GM21825 (cell line): Measurements from ENCODE around the gene LRRC71.
"Not testable (repeated sequence)": the region's sequence is repeated elsewhere in the genome, so short reads cannot be mapped to it uniquely, and the experiment has no call there.

Experiments used
- ATAC-seq: cut with Tn5 transposase; IDR thresholded peaks from one replicate; pipeline ENCODE4 v1.9.1; 2021; ENCODE audit warnings: mild to moderate bottlenecking, moderate library complexity; ENCODE audit not compliant: unreplicated experiment

Gene LRRC71

GRCh38 chr1:156926695-156927094, 6.3 kb downstream of the LRRC71 start:
- ATAC-seq = not testable (repeated sequence)

DNA sequence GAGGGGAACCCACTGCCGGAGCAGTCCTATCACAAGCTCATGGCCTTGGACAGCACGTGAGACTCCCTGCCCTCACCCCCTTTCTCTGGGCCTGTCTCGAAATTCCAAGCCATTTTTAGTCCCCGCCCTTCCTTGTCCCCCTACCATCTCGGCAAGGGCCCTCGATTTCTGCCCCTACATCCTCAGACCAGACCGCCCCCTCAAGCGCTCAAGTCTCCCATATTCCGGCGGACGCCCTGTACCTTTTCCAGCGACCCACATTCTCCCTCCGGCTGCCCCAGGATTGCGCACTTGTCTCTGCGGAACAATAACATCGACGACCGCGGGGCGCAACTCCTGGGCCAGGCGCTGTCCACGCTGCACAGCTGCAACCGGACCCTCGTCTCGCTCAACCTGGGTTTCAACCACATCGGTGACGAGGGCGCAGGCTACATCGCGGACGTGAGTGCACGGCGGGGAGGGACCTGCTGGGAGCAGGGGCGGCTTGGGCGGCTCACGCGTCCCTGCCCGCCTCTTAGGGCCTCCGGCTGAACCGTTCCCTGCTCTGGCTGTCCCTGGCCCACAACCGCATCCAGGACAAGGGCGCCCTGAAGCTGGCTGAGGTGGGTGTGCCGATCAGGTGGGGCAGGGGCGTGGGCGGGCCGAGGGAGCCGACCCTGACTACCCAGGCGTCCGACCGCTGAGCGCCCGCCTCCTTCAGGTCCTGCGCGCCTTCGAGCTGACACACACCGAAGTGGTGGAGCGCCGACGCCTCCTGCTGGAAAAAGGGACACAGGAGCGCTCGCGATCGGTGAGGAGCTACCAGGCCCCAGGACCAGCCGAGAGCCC, 7.0 kb downstream of the LRRC71 start:
- ATAC-seq = no peak

DNA sequence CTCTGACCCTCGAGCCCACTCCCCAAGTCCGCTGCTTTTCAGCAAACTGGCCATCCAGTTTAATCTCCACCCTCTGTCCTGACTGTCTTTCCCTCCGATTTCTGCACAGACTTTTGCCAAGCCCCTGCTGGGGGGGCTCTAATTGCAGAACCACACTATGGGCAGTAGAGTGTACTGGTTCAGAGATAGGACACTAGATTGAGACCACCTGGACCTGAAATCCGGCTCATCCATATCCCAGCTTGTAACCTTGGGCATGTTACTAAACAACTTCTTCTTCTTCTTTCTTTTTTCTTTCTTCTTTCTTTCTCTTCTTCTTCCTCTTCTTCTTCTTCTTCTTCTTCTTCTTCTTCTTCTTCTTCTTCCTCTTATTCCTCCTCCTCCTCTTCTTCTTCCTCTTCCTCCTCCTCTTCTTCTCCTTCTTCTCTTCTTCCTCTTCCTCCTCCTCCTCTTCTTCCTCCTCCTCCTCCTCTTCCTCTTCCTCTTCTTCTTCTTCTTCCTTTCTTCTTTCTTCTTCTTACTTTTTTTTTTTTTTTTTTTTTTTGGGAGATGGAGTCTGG, 7.7 kb downstream of the LRRC71 start:
- no peak for ATAC-seq

DNA sequence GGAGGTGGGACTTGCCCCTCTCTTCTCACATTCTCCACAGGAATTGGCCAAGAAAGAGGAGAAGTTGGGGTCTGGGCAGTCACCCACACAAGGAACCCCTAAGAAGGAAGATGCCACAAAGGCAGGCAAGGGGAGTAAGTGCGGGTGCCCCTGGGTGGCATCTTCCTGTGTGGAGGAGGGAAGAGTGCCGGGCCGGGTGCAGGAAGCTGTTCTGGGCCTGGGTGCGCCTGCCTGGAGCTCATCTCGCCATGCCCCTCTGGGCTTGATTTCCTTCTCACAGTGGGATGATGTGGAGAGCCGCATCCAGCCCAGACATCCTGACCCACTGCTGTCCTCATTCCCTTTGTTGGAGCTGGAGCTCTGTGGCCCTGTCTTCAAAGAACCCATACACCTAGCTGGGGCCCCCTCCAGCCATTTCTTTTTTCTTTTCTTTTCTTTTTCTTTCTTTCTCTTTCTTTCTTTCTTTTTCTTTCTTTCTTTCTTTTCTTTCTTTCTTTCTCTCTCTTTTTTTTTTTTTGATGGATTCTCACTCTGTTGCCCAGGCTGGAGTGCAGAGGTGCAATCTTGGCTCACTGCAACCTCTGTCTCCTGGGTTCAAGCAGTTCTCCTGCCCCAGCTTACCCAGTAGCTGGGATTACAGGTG, 9.3 kb downstream of the LRRC71 start:
- ATAC-seq = no peak

- no peak for ATAC-seq
Observed at GRCh38 chr1:156930483-156930882, 10.1 kb downstream of the LRRC71 start.

DNA sequence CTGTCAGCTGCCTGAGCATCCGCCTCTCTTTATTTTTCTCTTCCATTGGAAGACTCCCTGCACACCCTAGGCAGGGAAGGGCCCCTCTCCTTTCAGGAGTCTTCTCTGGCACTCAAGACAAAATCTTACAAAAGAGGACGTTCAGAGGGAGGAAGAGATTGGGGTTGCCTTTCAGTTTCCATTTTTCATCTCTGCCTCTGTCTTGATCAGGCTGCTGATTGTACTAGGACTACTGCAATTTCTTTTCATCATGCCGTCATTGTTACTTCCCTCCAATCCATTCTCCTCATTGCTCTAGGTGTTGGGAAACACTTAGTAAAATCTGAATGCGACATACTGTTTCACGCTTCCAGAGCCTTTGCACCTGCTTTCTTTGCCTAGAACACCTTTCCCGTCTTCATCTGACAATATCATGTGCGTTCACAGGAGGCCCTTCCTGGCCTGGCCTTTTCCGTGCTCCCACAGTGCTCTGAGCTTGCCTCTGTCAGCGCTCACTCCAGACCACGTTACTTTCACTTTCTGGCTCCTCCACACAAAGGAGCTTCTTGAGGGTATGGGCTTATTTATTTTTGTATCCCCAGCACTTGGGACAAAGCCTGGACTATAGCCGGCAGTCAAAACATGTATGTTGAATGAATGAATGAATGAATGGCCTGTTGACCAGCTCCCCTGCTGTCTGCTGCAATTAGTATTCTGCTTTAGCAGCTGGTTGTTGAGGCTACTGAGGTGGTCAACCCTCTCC, 10.9 kb downstream of the LRRC71 start:
- ATAC-seq = no peak

- ATAC-seq = no peak
Observed at GRCh38 chr1:156931974-156932710, 11.7 kb downstream of the LRRC71 start.

DNA sequence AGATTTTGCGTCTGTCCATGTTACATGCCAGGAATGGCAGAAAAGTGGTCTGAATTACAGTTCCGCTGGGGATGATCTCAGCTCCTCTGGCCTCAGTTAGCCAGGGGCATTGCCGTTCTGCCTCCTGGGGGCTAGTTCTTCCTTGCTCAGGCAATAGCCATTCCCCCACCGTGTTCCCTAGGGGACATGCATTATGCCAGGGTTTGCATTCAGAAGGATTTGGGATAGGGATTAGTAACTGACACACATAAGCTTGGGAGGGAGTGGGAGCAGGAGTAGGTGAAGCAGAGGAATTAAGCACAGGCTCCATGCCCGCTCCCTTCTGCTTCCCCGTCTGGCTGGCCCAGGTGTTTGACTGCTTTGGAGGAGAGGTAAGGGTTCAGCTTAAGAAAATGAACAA, 12.7 kb downstream of the LRRC71 start:
- ATAC-seq = no peak

GRCh38 chr1:156935505-156936128, 15.2 kb downstream of the LRRC71 start:
- ATAC-seq = no peak

DNA sequence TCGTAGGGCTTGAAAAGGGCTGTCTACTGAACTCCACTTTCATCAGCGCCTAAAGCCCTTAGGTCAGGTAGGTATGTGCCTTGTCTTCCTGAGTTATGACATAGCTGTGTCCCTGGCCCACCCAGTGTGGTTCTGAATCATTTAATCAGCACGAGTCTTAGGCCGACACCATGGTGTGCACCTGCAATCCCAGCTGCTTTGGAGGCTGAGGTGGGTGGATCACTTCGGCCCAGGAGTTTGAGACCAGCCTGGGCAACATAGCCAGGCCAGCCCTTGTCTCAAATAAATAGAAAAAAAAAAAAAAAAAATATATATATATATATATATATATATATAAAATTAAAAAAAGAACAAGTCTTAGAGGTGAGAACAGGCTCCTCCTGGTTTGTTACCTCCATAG, 15.8 kb downstream of the LRRC71 start:
- ATAC-seq = no peak

GRCh38 chr1:156936721-156937220, 16.3 kb downstream of the LRRC71 start:
- no peak for ATAC-seq

DNA sequence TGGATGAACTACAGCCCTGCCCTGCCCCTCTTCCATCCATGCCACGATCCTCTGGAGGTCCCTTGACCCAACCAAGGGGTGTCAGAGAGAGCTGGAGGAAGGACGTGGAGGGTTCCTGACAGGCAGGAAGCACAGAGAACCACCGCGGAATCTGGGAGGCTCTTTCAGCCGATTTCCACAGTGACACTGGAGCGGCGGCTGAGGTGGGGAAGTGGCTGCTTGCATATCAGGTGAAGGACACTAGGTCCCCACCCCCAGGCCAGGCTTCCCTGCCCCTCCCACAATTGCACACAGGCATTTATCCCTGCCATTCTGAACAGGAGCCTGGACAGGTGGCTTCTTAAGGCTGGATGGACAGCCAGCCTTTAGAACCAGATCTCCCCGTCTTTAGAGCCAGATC, 17.5 kb downstream of the LRRC71 start:
- ATAC-seq = no peak

- ATAC-seq = no peak
Observed at GRCh38 chr1:156938813-156939212, 18.4 kb downstream of the LRRC71 start.

DNA sequence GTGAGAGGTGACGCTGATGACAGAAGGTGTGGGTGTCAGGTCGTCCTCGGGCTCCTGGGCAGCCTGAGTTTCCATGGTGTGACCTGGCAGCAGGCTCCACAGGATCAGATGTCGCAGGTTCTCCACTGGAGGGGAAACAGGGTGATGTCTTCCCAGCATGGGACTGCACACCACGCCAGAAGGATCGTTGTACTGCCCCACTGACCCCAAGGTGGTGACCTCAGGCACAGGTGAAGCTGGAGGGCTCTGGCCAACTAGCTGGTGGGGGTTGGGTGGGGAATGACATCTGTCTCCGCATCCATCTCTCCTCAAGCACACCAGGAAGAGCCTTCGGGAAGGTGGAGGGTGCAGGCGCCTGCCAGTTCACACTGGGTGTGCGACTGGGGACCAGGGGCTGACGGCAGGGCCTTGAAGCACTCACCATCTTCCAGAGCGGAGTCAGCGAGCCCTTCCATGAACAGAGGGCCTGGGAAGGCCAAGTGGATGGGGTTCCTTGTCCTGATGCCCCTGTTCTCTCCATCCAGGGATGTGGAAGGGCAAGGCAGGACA, 19.4 kb downstream of the LRRC71 start:
- ATAC-seq = no peak

- ATAC-seq = no peak
Observed at GRCh38 chr1:156941675-156942074, 21.2 kb downstream of the LRRC71 start.

DNA sequence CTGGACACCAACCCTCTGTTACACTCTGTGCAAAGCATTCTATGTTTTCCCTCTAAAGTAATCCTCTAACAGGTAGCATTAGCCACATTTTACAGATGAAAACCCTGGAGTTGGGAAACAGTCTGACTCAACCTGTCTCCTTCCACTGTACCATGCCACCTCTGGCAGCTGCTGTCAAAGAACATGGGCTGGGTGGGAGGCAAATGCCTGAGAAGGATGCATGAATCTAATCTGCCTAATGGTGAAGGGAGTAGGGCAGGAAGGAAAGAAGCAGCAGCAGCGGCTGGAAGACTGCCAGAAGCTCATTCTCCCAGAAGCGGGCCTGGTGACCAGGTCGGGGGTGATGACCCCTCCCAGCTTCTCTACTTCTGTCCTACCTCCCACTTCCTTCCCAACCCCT, 21.7 kb downstream of the LRRC71 start:
- ATAC-seq = no peak

- ATAC-seq = no peak
Observed at GRCh38 chr1:156942576-156942975, 22.1 kb downstream of the LRRC71 start.

- no peak for ATAC-seq
Observed at GRCh38 chr1:156943756-156944155, 23.3 kb downstream of the LRRC71 start.

DNA sequence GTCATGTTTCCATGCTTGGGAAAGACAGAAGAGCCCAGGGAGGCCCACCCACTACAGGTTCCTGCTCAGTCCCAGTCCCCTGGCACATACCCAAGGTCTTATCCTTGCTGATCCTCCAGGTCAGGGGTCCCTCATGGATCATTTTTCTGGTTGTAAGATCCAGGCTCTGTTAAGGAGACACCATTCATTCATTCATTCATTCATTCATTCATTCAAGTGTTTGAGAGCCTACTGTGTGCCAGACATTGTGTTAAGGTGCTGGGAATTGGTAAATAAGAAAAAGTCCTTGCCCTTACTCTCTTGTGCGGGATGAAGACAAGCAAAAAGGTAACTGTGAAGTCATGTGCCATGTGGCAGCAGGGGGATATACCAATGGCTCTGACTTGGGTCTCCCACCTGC, 23.8 kb downstream of the LRRC71 start:
- ATAC-seq = no peak

DNA sequence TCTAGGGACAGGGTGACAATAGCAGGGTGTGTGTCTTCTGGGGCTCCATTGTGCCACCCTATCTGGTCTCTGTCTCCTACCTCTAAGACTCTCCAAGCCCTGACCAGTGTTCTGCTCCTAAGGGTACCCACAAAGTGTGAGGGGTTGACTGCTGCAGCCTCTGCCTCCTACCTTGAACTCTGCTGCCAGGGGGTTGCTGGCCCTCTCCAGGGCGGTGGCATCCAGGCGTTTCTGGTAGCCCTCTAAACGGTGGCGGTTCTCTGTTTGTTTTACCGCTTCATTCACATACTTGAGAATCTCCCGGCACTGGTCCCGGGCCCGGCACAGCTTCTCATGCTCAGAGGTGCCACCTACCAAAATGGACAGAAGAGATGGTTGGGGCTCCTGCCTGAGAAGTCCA, 24.4 kb downstream of the LRRC71 start:
- ATAC-seq = no peak
